Measurements from ENCODE around the gene PSD4.

- TF ChIP-seq CTCF (IDR thresholded peaks at IDR 0.05; ENCODE audit: poor library complexity) (peak; percentile 5), EZH2 (IDR thresholded peaks at IDR 0.05; ENCODE audit: borderline replicate concordance) (no peak), EZH2phosphoT487 (IDR thresholded peaks at IDR 0.05; ENCODE audit: low read depth, severe bottlenecking, unreplicated experiment) (no peak)
Measured at GRCh38 chr2:113192459-113193100, 18.8 kb downstream of the PSD4 start.
